HG03457 (cell line): Measurements from ENCODE around the gene TIAM2.
"Not testable (repeated sequence)": the region's sequence is repeated elsewhere in the genome, so short reads cannot be mapped to it uniquely, and the experiment has no call there.

Source experiments
- ATAC-seq: cut with Tn5 transposase; IDR thresholded peaks from one replicate; pipeline ENCODE4 v1.9.1; 2021; ENCODE audit warnings: moderate number of reproducible peaks; ENCODE audit not compliant: unreplicated experiment

TIAM2 gene

GRCh38 chr6:155090166-155090565, 95.1 kb downstream of the TIAM2 start:
- ATAC-seq: no peak

GRCh38 chr6:155091756-155092155, 96.6 kb downstream of the TIAM2 start:
- no peak for ATAC-seq

GRCh38 chr6:155093430-155093829, 98.3 kb downstream of the TIAM2 start:
- no peak for ATAC-seq

- no peak for ATAC-seq
Observed at GRCh38 chr6:155100087-155100486, 105.0 kb downstream of the TIAM2 start.

- ATAC-seq: no peak
Observed at GRCh38 chr6:155100591-155100990, 105.5 kb downstream of the TIAM2 start.

GRCh38 chr6:155103083-155103645, 108.0 kb downstream of the TIAM2 start:
- ATAC-seq: not testable (repeated sequence)

GRCh38 chr6:155103816-155104366, 108.8 kb downstream of the TIAM2 start:
- no peak for ATAC-seq

GRCh38 chr6:155106456-155107115, 111.5 kb downstream of the TIAM2 start:
- no peak for ATAC-seq

GRCh38 chr6:155107432-155108069, 112.4 kb downstream of the TIAM2 start:
- no peak for ATAC-seq

- no peak for ATAC-seq
Observed at GRCh38 chr6:155108070-155108820, 113.1 kb downstream of the TIAM2 start.

- no peak for ATAC-seq
Observed at GRCh38 chr6:155110721-155111120, 115.6 kb downstream of the TIAM2 start.

- ATAC-seq: no peak
Observed at GRCh38 chr6:155112757-155113156, 117.6 kb downstream of the TIAM2 start.

- ATAC-seq: no peak
Observed at GRCh38 chr6:155115893-155116570, 120.9 kb downstream of the TIAM2 start.

GRCh38 chr6:155116571-155116910, 121.4 kb downstream of the TIAM2 start:
- no peak for ATAC-seq

- no peak for ATAC-seq
Observed at GRCh38 chr6:155117256-155117655, 122.1 kb downstream of the TIAM2 start.

- no peak for ATAC-seq
Observed at GRCh38 chr6:155117785-155118184, 122.7 kb downstream of the TIAM2 start.

- ATAC-seq: not testable (repeated sequence)
Observed at GRCh38 chr6:155119201-155119600, 124.1 kb downstream of the TIAM2 start.

- no peak for ATAC-seq
Observed at GRCh38 chr6:155120034-155120433, 124.9 kb downstream of the TIAM2 start.

- no peak for ATAC-seq
Observed at GRCh38 chr6:155121294-155121693, 126.2 kb downstream of the TIAM2 start.

- ATAC-seq: no peak
Observed at GRCh38 chr6:155121699-155122098, 126.6 kb downstream of the TIAM2 start.
